GM12875 (cell line): ENCODE data around the gene CCDC124.
"Not testable (repeated sequence)": the region's sequence is repeated elsewhere in the genome, so short reads cannot be mapped to it uniquely, and the experiment has no call there.

ENCODE experiments used
- H3K4me3 ChIP-seq: one replicate; pipeline ENCODE4 v1.5.1; 2011; ENCODE audit warnings: low read depth, low read length, control low read depth
- TF ChIP-seq, protein P1 (sequence below): IDR thresholded peaks from 2 replicates; pipeline ENCODE4 v1.5.1; 2011; ENCODE audit warnings: low read depth, mild to moderate bottlenecking, control low read depth, inconsistent platforms, low read length, moderate library complexity, borderline replicate concordance; ENCODE audit not compliant: insufficient read depth

CCDC124 gene

DNA sequence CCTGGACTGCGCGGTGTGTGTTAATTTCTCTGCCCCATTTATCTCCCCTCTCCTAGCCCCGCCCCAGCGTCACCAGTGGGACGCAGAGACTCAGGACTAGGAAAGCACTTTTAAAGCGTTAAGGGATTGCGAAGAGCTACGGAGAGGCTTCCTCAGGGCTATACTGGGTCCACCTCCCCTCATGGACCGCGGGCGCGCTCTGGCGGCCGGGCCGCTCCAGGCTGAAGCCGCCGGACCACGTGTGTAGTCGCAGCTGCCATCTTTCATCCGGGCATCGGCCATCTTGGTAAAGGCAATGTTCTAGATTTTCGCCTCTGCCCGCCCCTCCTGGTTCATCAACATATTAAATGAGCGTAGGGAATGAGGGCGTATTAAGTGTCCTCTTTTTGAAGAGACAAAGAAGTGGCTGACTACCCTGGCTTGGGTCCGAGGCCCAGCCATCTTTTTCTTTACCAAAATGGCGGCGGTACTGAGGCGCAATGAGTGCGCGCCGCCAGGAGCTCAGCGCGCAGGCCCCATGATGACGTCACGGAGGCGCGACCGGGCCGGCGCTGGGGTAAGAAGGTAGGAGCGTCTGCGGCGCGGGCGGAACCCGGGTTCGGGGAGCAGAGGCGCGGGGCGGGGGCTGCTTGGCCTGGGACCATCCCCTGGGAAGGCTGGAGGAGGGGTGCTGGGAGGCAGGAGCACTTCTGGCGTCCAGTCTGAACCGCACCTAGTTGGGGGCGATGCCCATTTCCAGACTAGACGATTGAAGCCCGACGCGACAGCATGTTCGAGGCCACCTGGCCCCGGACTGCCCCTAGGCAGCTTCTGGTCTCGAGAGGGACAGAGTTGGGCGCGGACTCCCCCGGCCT is at the start of gene CCDC124:
Gene CCDC124, plus strand, starts transcription at position 531 of the 854 bp plus-strand sequence. CDS start 3,406 bp downstream, outside the sequence.
- TF ChIP-seq, protein P1, sequence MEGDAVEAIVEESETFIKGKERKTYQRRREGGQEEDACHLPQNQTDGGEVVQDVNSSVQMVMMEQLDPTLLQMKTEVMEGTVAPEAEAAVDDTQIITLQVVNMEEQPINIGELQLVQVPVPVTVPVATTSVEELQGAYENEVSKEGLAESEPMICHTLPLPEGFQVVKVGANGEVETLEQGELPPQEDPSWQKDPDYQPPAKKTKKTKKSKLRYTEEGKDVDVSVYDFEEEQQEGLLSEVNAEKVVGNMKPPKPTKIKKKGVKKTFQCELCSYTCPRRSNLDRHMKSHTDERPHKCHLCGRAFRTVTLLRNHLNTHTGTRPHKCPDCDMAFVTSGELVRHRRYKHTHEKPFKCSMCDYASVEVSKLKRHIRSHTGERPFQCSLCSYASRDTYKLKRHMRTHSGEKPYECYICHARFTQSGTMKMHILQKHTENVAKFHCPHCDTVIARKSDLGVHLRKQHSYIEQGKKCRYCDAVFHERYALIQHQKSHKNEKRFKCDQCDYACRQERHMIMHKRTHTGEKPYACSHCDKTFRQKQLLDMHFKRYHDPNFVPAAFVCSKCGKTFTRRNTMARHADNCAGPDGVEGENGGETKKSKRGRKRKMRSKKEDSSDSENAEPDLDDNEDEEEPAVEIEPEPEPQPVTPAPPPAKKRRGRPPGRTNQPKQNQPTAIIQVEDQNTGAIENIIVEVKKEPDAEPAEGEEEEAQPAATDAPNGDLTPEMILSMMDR = peak; percentile 98
- peak within 1 kb of the TSS; percentile 100 for H3K4me3 ChIP-seq

- TF ChIP-seq, protein P1 = no peak
- H3K4me3 ChIP-seq = no peak overlapping the region
These were observed 49.0 kb upstream of the CCDC124 start for GRCh38 chr19:17883627-17884410.

DNA sequence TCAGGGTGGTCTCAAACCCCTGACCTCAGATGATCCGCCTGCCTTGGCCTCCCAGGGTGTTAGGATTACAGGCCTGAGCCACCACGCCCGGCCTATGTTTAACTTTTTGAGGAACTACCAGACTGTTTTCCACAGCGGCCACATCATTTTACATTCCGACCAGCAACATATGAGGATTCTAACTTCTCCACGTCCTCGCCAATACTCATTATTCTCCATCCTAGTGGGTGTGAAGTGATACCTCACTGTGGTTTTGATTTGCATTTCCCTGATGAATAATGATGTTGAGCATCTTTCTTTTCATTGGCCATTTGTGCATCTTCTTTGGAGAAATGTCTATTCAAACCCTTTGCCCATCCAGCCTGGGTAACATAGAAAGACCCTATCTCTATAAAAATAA is 46.3 kb upstream of the CCDC124 start:
- TF ChIP-seq, protein P1 = no peak
- no peak overlapping the region for H3K4me3 ChIP-seq

DNA sequence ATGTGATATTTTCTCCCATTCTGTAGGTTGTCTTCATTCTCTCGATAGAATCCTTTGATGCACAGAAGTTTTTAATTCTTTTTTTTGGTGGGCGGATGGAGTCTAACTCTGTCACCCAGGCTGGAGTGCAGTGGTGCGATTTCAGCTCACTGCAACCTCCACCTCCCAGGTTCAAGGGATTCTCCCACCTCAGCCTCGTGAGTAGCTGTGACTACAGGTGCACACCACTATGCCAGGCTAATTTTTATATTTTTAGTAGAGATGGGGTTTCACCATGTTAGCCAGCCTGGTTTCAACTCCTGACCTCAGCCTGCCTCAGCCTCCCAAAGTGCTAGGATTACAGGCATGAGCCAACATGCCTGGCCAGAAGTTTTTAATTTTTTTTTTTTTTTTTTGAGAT is 45.6 kb upstream of the CCDC124 start:
- H3K4me3 ChIP-seq = not testable (repeated sequence)

DNA sequence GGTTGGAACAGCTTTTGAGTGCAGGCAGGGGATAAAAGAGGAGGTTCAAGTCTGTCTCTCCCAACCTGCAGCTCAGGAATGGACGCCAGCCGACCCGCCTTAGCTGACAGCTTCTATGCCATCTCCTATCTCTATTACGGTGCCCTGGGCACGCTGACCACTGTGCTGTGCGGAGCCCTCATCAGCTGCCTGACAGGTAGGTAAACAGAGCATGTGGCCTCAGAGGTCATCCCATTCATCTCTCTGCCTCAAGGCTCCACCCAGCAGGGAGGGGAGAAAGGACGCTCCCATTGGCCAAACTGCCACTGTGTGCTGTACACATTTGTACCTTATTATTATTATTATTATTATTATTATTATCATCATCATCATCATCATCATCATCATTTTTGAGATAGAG is 44.6 kb upstream of the CCDC124 start:
- no peak overlapping the region for H3K4me3 ChIP-seq
- TF ChIP-seq, protein P1 = no peak

DNA sequence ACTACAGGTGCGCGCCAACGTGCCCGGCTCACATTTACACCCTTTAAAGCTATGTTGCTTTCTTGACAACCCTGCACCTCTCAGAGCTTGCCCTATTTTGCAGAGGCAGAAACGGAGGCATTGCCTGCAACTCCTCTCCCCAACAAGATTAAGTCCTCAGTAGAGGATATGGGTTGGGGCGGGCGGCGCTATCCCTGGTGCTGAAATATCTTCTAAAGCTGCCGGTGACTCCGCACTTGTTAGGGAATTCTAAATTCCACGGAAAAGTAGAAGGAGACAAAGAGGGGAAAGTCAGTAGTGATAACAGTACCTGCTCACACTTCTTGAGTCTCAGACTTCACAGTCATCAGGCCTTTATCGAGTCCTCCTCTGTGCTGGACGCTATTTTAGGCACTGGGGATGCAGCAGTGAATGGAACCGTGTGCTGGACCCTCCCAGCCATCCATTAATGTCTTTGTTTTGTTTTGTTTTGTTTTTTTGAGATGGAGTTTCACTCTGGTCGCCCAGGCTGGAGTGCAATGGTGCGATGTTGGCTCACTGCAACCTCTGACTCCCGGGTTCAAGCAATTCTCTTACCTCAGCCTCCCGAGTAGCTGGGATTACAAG is 43.1 kb upstream of the CCDC124 start:
- TF ChIP-seq, protein P1 = no peak
- H3K4me3 ChIP-seq = no peak overlapping the region

DNA sequence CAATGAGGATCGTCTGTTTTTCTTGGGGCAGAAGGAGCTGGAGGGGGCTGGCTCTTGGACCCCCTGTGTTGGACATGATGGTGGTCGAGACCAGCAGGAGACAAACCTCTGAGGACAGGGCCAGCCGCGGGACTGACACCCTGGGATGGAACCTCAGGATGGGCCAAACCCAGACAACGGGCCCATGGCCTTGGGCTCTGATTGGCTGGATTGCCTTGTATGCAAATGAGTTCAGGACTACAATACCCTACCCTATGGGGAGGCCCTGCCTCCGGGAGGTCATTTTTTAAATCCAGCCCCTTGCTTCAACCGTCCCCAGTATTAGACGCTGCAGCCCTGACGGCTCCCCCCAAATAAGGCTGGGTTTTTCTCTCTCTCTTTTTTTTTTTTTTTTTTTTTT is 39.0 kb upstream of the CCDC124 start:
- no peak overlapping the region for H3K4me3 ChIP-seq
- TF ChIP-seq, protein P1 = no peak
